HEK293 (cell line): ENCODE results near the gene UBR4.

Source experiments
- ZBTB1 ChIP-seq: fragments of 450-650 bp; formaldehyde crosslinking; IDR thresholded peaks from 2 replicates; pipeline ENCODE4 v1.5.1; 2016; ENCODE audit warnings: missing biosample characterization, missing genetic modification characterization
- ZBTB20 ChIP-seq: fragments of 450-650 bp; formaldehyde crosslinking; IDR thresholded peaks from 2 replicates; pipeline ENCODE4 v1.5.1; 2016; ENCODE audit warnings: missing biosample characterization, missing genetic modification characterization
- ZNF549 ChIP-seq: fragments of 450-650 bp; IDR thresholded peaks from 2 replicates; pipeline ENCODE4 v1.5.1; 2018; ENCODE audit warnings: missing biosample characterization, missing genetic modification characterization, mild to moderate bottlenecking, inconsistent platforms, moderate library complexity
- ZNF658 ChIP-seq: fragments of 450-650 bp; formaldehyde crosslinking; IDR thresholded peaks from 2 replicates; pipeline ENCODE4; 2016; ENCODE audit warnings: missing biosample characterization, missing genetic modification characterization
- ZNF704 ChIP-seq: fragments of 450-650 bp; formaldehyde crosslinking; IDR thresholded peaks from 2 replicates; pipeline ENCODE4 v1.5.1; 2016; ENCODE audit warnings: missing biosample characterization, missing genetic modification characterization
- TF ChIP-seq, protein P1 (sequence below): fragments of 450-650 bp; formaldehyde crosslinking; IDR thresholded peaks from 2 replicates; pipeline ENCODE4 v1.5.1; 2016; ENCODE audit warnings: missing biosample characterization, missing genetic modification characterization

GRCh38 chr1:19130468-19130867 lies 79.6 kb downstream of the UBR4 start:
- TF ChIP-seq ZNF704 (tag by site-specific recombination) (no peak), ZNF658 (tag by site-specific recombination) (no peak), ZBTB20 (no peak), ZBTB1 (no peak), ZNF549 (no peak)
- TF ChIP-seq, protein P1, sequence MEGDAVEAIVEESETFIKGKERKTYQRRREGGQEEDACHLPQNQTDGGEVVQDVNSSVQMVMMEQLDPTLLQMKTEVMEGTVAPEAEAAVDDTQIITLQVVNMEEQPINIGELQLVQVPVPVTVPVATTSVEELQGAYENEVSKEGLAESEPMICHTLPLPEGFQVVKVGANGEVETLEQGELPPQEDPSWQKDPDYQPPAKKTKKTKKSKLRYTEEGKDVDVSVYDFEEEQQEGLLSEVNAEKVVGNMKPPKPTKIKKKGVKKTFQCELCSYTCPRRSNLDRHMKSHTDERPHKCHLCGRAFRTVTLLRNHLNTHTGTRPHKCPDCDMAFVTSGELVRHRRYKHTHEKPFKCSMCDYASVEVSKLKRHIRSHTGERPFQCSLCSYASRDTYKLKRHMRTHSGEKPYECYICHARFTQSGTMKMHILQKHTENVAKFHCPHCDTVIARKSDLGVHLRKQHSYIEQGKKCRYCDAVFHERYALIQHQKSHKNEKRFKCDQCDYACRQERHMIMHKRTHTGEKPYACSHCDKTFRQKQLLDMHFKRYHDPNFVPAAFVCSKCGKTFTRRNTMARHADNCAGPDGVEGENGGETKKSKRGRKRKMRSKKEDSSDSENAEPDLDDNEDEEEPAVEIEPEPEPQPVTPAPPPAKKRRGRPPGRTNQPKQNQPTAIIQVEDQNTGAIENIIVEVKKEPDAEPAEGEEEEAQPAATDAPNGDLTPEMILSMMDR (tag by site-specific recombination): no peak
